ENCODE measurements around the gene RWDD4. TPM values are rescaled to one million over a fixed set of nuclear protein-coding genes. Genes with fewer than 3 reads are reported as not detected.

The RWDD4 gene
- total RNA-seq, 2 experiments from 2014 or later = 9.9 to 10.5 TPM

- H3K27ac ChIP-seq (ENCODE audit: low read depth in 1 of 2, low read length in 2 of 2) = no peak overlapping the region
- Mint-ChIP-seq H3K4me1 (ENCODE audit: low read depth) (no peaks in the 10 kb centered on the region), H3K27ac (no peak overlapping the region), H3K27me3 (peaks cover 25% of the 10 kb centered on the region), H3K36me3 (ENCODE audit: low read depth) (no peaks in the 10 kb centered on the region), H3K9me3 (no peaks in the 10 kb centered on the region), H3K4me3 (no peak overlapping the region)
- H3K4me1 ChIP-seq (ENCODE audit: insufficient read depth, low read length) = no peaks in the 10 kb centered on the region
- no peaks in the 10 kb centered on the region for H3K9me3 ChIP-seq (ENCODE audit: control insufficient read depth in 1 of 2, insufficient read depth in 1 of 2, low read length in 2 of 2)
- no peaks in the 10 kb centered on the region for H3K36me3 ChIP-seq (ENCODE audit: insufficient read depth, low read length)
- POLR2A ChIA-PET = no interaction called here
- H3K27me3 ChIP-seq (ENCODE audit: control insufficient read depth in 1 of 2, insufficient read depth in 2 of 2, low read length in 2 of 2) = peaks cover 0 to 2% of the 10 kb centered on the region in 2 experiments
- no peak for DNase-seq
- ATAC-seq (ENCODE audit: poor library complexity) = no peak
- CTCF ChIA-PET = no interaction called here
- intact Hi-C loops (cut with DNase I, micrococcal nuclease) = no loop called here
- TF ChIP-seq, protein P1, sequence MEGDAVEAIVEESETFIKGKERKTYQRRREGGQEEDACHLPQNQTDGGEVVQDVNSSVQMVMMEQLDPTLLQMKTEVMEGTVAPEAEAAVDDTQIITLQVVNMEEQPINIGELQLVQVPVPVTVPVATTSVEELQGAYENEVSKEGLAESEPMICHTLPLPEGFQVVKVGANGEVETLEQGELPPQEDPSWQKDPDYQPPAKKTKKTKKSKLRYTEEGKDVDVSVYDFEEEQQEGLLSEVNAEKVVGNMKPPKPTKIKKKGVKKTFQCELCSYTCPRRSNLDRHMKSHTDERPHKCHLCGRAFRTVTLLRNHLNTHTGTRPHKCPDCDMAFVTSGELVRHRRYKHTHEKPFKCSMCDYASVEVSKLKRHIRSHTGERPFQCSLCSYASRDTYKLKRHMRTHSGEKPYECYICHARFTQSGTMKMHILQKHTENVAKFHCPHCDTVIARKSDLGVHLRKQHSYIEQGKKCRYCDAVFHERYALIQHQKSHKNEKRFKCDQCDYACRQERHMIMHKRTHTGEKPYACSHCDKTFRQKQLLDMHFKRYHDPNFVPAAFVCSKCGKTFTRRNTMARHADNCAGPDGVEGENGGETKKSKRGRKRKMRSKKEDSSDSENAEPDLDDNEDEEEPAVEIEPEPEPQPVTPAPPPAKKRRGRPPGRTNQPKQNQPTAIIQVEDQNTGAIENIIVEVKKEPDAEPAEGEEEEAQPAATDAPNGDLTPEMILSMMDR (IDR thresholded peaks at IDR 0.05) = no peak
- no peak overlapping the region for H3K4me3 ChIP-seq (ENCODE audit: low read length)
Observed at GRCh38 chr4:183618681-183619080, 40.3 kb downstream of the RWDD4 start.

DNA sequence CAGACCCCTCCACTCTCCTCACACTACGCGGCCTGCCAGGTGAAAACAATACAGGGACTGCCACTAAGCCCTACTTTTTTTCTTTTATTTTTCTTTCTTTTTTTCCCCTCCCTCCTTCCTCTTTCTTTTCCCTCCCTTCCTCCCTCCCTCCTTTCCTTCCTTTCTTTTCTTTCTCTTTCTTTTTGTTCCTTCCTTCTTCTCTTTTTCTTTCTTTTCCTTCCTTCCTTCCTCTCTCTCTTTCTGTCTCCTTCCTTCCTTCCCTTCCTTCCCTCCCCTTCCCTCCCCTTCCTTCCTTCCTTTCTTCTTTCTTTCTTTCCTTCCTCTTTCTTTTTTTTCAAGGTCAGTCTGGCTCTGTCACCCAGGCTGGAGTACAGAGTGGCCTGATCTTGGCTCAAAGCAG is 41.9 kb downstream of the RWDD4 start:
- Mint-ChIP-seq H3K9me3 (no peaks in the 10 kb centered on the region), H3K27ac (no peak overlapping the region), H3K36me3 (ENCODE audit: low read depth) (no peaks in the 10 kb centered on the region), H3K27me3 (peaks cover 27% of the 10 kb centered on the region), H3K4me3 (no peak overlapping the region), H3K4me1 (ENCODE audit: low read depth) (no peaks in the 10 kb centered on the region)
- Histone ChIP-seq H3K4me3 (ENCODE audit: low read length) (no peak overlapping the region), H3K36me3 (ENCODE audit: insufficient read depth, low read length) (no peaks in the 10 kb centered on the region), H3K4me1 (ENCODE audit: insufficient read depth, low read length) (no peaks in the 10 kb centered on the region), H3K27ac (ENCODE audit: low read depth in 1 of 2, low read length in 2 of 2) (no peak overlapping the region), H3K27me3 (ENCODE audit: control insufficient read depth in 1 of 2, insufficient read depth in 2 of 2, low read length in 2 of 2) (peaks cover 0 to 2% of the 10 kb centered on the region in 2 experiments), H3K9me3 (ENCODE audit: control insufficient read depth in 1 of 2, insufficient read depth in 1 of 2, low read length in 2 of 2) (no peaks in the 10 kb centered on the region)
- POLR2A ChIA-PET = no interaction called here
- CTCF ChIA-PET = interaction anchor here (0.6 kb wide), 1 partner anchor 531 kb away, joined by 3 read pairs; no protein-coding TSS in a partner anchor
- ATAC-seq (ENCODE audit: poor library complexity) (no peak), DNase-seq (no peak)
- intact Hi-C loops (cut with DNase I, micrococcal nuclease) = no loop called here
- TF ChIP-seq, protein P1 (IDR thresholded peaks at IDR 0.05) = no peak

- no peak overlapping the region for H3K4me3 Mint-ChIP-seq
- intact Hi-C loops (cut with DNase I, micrococcal nuclease) = no loop called here
Observed at GRCh38 chr4:183612329-183613250, 46.4 kb downstream of the RWDD4 start.

More at GRCh38 chr4:183612329-183613250, 46.4 kb downstream of the RWDD4 start:
- H3K36me3 Mint-ChIP-seq (ENCODE audit: low read depth) = no peaks in the 10 kb centered on the region
- no peak overlapping the region for H3K27ac Mint-ChIP-seq
- TF ChIP-seq, protein P1 (IDR thresholded peaks at IDR 0.05) = no peak
- Histone ChIP-seq H3K9me3 (ENCODE audit: control insufficient read depth in 1 of 2, insufficient read depth in 1 of 2, low read length in 2 of 2) (no peaks in the 10 kb centered on the region), H3K4me3 (ENCODE audit: low read length) (no peak overlapping the region), H3K27me3 (ENCODE audit: control insufficient read depth in 1 of 2, insufficient read depth in 2 of 2, low read length in 2 of 2) (peaks cover 0 to 1% of the 10 kb centered on the region in 2 experiments), H3K27ac (ENCODE audit: low read depth in 1 of 2, low read length in 2 of 2) (no peak overlapping the region), H3K36me3 (ENCODE audit: insufficient read depth, low read length) (no peaks in the 10 kb centered on the region), H3K4me1 (ENCODE audit: insufficient read depth, low read length) (no peaks in the 10 kb centered on the region)
- ATAC-seq (ENCODE audit: poor library complexity) (no peak), DNase-seq (no peak)
- no peaks in the 10 kb centered on the region for H3K9me3 Mint-ChIP-seq
- peaks cover 26% of the 10 kb centered on the region for H3K27me3 Mint-ChIP-seq
- no peaks in the 10 kb centered on the region for H3K4me1 Mint-ChIP-seq (ENCODE audit: low read depth)
- POLR2A ChIA-PET = no interaction called here
- CTCF ChIA-PET = no interaction called here

Measured in CD4-positive, alpha-beta T cell (primary cell).